Ishikawa (cell line): Measurements from ENCODE around the gene RAPGEF4.

Source experiments
- CEBPB ChIP-seq: IDR thresholded peaks from 2 replicates; pipeline ENCODE4 v1.6.1; 2012
- CREB1 ChIP-seq: IDR thresholded peaks from 2 replicates; pipeline ENCODE4 v1.6.1; 2012; ENCODE audit warnings: low read depth
- EGR1 ChIP-seq: IDR thresholded peaks from 2 replicates; pipeline ENCODE4 v1.6.1; 2012
- EP300 ChIP-seq: IDR thresholded peaks from 2 replicates; pipeline ENCODE4 v1.6.1; 2012; ENCODE audit warnings: borderline replicate concordance
- FOXM1 ChIP-seq: IDR thresholded peaks from 2 replicates; pipeline ENCODE4 v1.6.1; 2012; ENCODE audit warnings: low read depth, borderline replicate concordance
- NFIC ChIP-seq: IDR thresholded peaks from 2 replicates; pipeline ENCODE4 v1.6.1; 2012
- RAD21 ChIP-seq: IDR thresholded peaks from 2 replicates; pipeline ENCODE4 v1.6.1; 2012; ENCODE audit warnings: low read depth
- REST ChIP-seq: IDR thresholded peaks from 2 replicates; pipeline ENCODE4 v1.6.1; 2012; ENCODE audit warnings: low read depth, mild to moderate bottlenecking
- TAF1 ChIP-seq: IDR thresholded peaks from 2 replicates; pipeline ENCODE4 v1.6.1; 2012; ENCODE audit warnings: low read depth, mild to moderate bottlenecking
- TCF12 ChIP-seq: IDR thresholded peaks from 2 replicates; pipeline ENCODE4 v1.6.1; 2012; ENCODE audit warnings: low read depth
- TEAD4 ChIP-seq: IDR thresholded peaks from 2 replicates; pipeline ENCODE4 v1.6.1; 2012
- YY1 ChIP-seq: IDR thresholded peaks from 2 replicates; pipeline ENCODE4 v1.6.1; 2012; ENCODE audit warnings: low read depth
- ZBTB7A ChIP-seq: IDR thresholded peaks from 2 replicates; pipeline ENCODE4 v1.6.1; 2012; ENCODE audit warnings: low read depth
- TF ChIP-seq, protein P1 (sequence below): IDR thresholded peaks from 2 replicates; pipeline ENCODE4 v1.6.1; 2012
- TF ChIP-seq, protein P2 (sequence below): IDR thresholded peaks from 2 replicates; pipeline ENCODE4 v1.6.1; 2012

The RAPGEF4 gene

DNA sequence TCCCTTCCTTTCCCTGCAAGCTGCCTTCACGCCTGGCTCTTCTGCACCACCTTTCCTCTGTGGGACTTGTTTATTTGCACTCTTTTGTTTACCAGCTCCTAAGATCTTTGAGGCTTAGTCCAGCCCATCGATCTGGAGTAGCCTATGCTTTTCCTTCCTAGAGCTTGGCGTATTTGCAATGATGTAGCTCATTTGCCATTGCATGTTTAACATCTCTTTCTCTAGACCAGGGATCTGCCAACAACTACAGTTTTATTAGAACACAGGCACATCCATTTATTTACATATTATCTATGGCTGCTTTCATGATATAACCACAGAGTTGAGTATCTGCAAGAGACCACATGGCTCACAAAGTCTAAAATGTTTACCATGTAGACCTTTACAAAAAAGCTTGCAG, 150.4 kb downstream of the RAPGEF4 start:
- TF ChIP-seq ZBTB7A: no peak
- TF ChIP-seq NFIC: no peak
- TF ChIP-seq REST: no peak

DNA sequence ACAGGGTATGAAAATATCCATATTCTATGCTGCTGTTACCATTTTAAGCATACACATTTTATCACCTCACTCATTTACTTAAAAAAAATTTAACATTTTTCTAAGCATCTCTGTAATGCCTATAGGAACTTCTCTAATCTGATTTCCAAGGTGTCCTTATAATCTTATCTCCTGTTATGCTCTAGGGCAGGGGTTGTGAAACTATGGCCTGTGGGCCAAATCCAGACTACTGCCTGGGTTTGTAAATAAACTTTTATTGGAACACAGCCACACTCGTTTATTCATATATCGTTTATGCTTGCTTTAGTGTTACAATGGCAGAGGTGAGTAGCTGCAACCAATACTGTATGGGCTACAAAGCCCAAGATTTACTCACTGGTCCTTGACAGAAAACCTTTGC, 151.6 kb downstream of the RAPGEF4 start:
- TF ChIP-seq FOXM1 (no peak), YY1 (no peak), TCF12 (no peak), TEAD4 (no peak), TAF1 (no peak), REST (no peak), EGR1 (no peak), RAD21 (no peak), CREB1 (no peak), ZBTB7A (no peak), NFIC (no peak), CEBPB (no peak), EP300 (no peak)
- TF ChIP-seq, protein P1, sequence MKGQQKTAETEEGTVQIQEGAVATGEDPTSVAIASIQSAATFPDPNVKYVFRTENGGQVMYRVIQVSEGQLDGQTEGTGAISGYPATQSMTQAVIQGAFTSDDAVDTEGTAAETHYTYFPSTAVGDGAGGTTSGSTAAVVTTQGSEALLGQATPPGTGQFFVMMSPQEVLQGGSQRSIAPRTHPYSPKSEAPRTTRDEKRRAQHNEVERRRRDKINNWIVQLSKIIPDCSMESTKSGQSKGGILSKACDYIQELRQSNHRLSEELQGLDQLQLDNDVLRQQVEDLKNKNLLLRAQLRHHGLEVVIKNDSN: no peak
- TF ChIP-seq, protein P2, sequence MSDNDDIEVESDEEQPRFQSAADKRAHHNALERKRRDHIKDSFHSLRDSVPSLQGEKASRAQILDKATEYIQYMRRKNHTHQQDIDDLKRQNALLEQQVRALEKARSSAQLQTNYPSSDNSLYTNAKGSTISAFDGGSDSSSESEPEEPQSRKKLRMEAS: no peak

DNA sequence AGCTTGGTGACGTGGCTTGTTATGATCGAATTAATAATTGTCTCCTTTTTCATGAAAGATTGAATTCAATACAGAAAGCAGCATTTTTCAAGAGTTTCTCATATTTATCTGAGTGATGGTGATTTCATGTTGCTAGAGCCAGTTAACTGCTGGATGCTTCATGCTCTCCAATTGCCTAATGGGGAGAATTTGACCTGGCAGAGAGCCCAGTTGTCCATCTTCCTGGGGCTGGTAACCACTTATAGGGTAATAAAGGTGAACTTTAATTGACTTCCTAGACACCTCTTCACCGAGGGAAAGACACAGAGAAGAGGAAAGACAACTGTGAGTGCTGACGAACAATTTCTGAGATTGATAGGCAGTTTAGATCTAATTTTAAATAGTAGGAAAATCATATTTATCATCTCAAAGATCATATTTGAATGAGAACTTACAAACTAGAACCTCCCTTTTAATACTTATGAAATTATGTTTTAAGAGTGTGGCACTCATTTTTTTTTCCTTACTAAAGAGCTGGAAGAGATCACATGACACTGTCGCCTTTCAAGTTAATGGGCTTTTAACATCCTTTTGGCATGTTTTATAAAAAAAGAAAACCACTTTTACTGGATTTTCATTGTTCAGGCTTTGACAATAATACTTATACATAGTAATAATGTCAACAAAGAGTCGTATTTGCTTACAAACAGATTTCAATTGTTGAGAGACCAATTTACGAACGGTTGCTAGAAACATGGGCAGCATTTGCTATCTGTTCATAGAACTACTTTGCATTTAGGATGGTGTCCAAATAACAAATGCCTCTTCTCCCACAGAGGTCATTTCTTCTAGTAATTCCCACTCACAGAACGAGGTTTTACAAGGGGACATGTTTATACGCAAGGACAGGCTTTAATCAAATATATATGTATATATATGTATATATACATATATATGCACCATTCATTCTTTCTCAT, 153.3 kb downstream of the RAPGEF4 start:
- no peak for TF ChIP-seq TAF1

GRCh38 chr2:172889768-172890430, 154.3 kb downstream of the RAPGEF4 start:
- TF ChIP-seq TAF1 (no peak), TEAD4 (no peak)
- TF ChIP-seq, protein P1: no peak

GRCh38 chr2:172893111-172893510, 157.5 kb downstream of the RAPGEF4 start:
- TF ChIP-seq REST (no peak), FOXM1 (no peak), YY1 (no peak), NFIC (no peak), CEBPB (no peak), ZBTB7A (no peak), RAD21 (no peak), CREB1 (no peak), TCF12 (no peak)
- TF ChIP-seq, protein P1: no peak
- TF ChIP-seq, protein P2: no peak
